COLO668 (cell line): ENCODE data around the gene ZNF677.
"Not testable (repeated sequence)": the region's sequence is repeated elsewhere in the genome, so short reads cannot be mapped to it uniquely, and the experiment has no call there.

Experiments used
- DNase-seq: peaks from one replicate; lab custom pipeline; 2025; ENCODE audit not compliant: unreplicated experiment; lab: John Stamatoyannopoulos, UW

ZNF677 gene

GRCh38 chr19:53254411-53255341, at the start of gene ZNF677:
ZNF677 (minus strand) TSS chr19:53254873; CDS start chr19:53251550, 3,323 bp downstream.
- peak; percentile 73 for DNase-seq

- DNase-seq: peak; percentile 5
Observed at GRCh38 chr19:53301341-53301740, 46.7 kb upstream of the ZNF677 start.

- DNase-seq: no peak
Observed at GRCh38 chr19:53294786-53295441, 40.2 kb upstream of the ZNF677 start.

DNA sequence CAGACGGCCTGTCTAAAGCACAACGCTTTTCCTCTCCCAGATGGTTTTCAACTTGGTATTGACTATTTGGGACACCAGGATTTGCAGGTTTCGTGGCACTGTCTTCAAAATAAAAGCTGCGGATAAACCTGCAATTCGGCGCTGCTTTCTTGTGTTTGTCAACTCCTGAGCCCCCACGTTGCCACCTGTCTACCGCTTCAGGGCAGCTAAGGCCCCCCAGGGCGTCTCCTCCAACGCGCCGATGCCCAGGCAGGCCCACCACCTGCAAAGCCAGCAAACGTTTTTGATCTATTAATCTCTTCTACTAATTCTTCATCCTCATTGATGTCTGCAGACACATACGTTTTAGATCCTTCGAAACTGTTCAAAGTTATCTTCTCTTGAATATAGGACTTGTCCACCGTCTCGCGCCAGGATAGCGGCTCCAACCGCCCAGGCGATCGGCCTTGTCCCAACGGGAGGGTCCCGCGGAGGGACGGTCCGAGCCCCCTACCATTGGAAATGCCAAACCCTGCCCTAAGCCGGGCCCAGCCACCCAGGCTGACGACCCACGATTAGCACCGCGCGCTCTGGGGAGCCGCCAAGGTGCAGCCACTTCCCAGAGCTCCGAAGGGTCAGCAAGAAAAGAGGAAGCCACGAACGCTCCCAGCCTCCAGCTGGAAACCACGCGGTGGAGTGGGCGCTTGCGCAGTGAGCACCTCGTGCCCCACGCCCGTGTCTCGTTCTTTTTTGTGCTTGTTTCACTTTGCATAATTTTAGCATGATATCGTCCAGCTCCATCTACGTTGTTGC, 36.3 kb upstream of the ZNF677 start:
- no peak for DNase-seq

GRCh38 chr19:53285087-53285486, 30.4 kb upstream of the ZNF677 start:
- no peak for DNase-seq

GRCh38 chr19:53281947-53282346, 27.3 kb upstream of the ZNF677 start:
- DNase-seq: peak; percentile 17

DNA sequence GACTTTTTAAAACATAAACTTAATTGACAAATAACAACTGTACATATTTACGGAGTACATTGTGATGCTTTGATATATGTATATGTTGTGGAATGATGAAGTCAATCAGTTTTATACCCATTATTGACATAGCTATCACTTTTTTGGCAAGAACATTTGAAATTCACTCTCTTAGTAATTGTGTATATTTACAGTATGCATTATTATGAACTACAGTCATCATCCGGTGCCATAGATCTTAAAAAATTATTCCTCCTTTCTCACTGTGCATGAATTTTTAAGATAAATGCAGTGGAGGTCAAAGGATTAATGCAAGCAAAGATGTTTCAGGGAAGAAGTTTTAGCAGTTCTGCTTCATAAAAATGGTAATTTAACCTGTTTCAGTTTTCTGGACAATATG, 20.8 kb upstream of the ZNF677 start:
- no peak for DNase-seq

DNA sequence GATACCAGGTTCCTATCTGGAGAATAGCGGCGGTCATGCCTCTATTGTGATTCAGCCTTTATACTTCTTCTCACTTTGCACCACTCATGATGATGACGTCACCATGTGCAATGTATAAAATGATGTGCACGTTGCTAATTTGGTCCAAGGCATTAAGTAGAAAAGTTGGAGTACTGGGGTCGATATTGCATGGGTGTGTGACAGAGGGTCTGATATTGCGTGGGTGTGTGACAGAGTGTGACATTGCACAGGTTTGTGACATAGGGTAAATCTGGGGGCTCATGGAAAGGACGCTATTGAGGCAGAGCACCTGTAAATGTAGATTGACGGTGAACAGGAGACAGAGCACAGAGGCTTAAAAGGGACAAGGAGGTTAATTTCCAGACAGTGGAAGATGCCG, 17.4 kb upstream of the ZNF677 start:
- no peak for DNase-seq

DNA sequence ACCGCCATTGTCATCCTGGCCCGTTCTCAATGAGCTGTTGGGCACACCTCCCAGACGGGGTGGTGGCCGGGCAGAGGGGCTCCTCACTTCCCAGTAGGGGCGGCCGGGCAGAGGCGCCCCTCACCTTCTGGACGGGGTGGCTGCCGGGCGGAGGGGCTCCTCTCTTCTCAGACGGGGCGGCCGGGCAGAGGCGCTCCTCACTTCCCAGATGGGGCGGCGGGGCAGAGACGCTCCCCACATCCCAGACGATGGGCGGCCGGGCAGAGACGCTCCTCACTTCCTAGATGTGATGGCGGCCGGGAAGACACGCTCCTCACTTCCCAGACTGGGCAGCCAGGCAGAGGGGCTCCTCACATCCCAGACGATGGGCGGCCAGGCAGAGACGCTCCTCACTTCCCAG, 15.2 kb upstream of the ZNF677 start:
- DNase-seq: not testable (repeated sequence)

- not testable (repeated sequence) for DNase-seq
Observed at GRCh38 chr19:53267623-53268022, 12.9 kb upstream of the ZNF677 start, which contains the start of gene VN1R4. VN1R4 (minus strand) TSS chr19:53267723; CDS start chr19:53267665, 58 bp downstream.

GRCh38 chr19:53257715-53258342, 3.2 kb upstream of the ZNF677 start, which contains the start of gene VN1R2:
VN1R2 (plus strand) TSS chr19:53258292; CDS start chr19:53258376, 84 bp downstream.
- DNase-seq: peak; percentile 3

GRCh38 chr19:53246498-53246897, 8.2 kb downstream of the ZNF677 start:
- DNase-seq: no peak

GRCh38 chr19:53237114-53237777, 17.4 kb downstream of the ZNF677 start:
- no peak for DNase-seq

GRCh38 chr19:53224606-53225005, 30.1 kb downstream of the ZNF677 start:
- no peak for DNase-seq

GRCh38 chr19:53222716-53223115, 32.0 kb downstream of the ZNF677 start:
- DNase-seq: not testable (repeated sequence)

DNA sequence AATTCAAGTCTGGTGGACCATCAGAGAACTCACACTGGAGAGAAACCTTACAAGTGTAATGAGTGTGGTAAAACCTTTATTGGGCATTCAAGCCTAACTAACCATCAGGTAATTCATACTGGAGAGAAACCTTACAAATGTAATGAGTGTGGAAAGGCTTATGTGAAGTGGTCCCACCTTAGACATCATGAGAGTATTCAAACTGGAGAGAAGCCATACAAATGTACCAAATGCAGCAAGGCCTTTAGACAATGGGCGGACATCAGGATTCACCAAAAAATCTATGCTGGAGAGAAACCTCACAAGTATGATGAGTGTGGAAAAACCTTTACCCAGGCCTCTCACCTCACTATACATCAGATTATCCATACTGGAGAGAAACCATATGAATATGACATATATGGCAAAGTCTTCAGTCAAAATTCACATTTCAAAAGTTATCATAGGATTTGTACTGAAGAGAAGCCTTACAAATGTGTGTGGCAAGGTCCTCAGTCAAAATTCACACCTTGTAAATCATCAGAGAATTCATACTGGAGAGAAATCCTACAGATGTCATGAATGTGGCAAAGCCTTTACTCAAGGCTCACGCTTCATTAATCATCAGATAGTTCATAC, 41.9 kb downstream of the ZNF677 start:
- DNase-seq: no peak

GRCh38 chr19:53211554-53211953, 43.1 kb downstream of the ZNF677 start:
- DNase-seq: not testable (repeated sequence)

DNA sequence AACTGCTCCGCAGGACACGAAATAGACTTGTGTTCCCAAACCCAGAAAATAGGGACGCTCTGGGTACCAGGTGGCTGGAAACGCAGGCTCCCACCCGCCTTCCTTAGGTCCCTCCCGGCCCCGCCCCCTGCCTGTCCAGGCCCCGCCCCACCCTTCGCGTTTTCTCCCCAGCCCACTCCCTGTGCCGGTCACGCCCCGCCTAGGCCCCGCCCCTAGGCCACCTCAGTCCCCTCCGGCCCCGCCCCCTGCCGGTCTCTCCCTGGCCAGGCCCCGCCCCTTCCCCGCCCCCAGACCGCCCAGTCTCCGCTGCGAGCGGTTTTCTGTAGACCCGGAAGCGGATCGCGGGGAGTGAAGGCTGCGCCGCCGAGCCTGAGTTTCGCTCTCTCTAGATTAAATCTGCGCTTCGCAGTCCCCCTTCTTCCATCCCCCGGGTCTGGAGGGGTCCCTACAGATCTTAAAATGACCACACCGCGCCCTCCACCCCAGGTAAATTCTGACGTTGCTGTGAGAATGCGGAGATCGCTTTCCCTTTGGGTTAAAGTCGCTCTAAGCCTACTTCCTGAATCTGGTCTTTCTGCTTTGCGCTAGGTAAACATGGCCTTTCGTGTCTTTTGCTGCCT, 57.8 kb downstream of the ZNF677 start:
- DNase-seq: peak; percentile 97

- peak; percentile 68 for DNase-seq
Observed at GRCh38 chr19:53195265-53195903, 59.3 kb downstream of the ZNF677 start.
